ENCODE measurements around the gene USO1.

USO1 gene

GRCh38 chr4:75821966-75822365, 97.6 kb downstream of the USO1 start:
- no peak overlapping the region for H3K4me3 ChIP-seq (ENCODE audit: low read depth, low read length)
- no peak for TF ChIP-seq CTCF (IDR thresholded peaks at IDR 0.05; ENCODE audit: control insufficient read depth, extremely low read depth, insufficient read depth)
- DNase-seq (ENCODE audit: low read depth) = peak; percentile 46

GRCh38 chr4:75822416-75822815, 98.0 kb downstream of the USO1 start:
- no peak overlapping the region for H3K4me3 ChIP-seq (ENCODE audit: low read depth, low read length)
- no peak for TF ChIP-seq CTCF (IDR thresholded peaks at IDR 0.05; ENCODE audit: control insufficient read depth, extremely low read depth, insufficient read depth)
- no peak for DNase-seq (ENCODE audit: low read depth)

GRCh38 chr4:75823812-75824211, 99.4 kb downstream of the USO1 start:
- no peak for DNase-seq (ENCODE audit: low read depth)
- no peak for TF ChIP-seq CTCF (IDR thresholded peaks at IDR 0.05; ENCODE audit: control insufficient read depth, extremely low read depth, insufficient read depth)

DNA sequence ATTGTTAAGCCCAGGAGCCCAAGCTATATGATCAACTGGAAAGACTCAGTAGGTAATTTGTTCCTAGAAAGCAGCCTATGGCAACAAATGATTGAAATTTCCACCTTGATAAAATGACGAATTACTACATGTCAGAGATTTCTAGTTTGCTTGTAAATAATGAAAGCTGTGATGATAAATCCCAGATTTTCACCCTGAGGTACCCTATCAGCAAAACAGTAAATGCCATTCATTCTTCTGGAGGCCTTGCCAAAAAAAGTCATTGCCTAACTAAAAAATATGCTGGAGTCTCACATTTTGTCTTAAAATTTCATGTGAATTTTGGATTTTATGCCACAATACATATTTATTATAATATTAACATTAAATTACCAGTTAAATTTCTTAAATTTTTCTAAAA, 106.5 kb downstream of the USO1 start:
- no peak for DNase-seq (ENCODE audit: low read depth)
- TF ChIP-seq CTCF (IDR thresholded peaks at IDR 0.05; ENCODE audit: control insufficient read depth, extremely low read depth, insufficient read depth) = no peak
- H3K4me3 ChIP-seq (ENCODE audit: low read depth, low read length) = no peak overlapping the region

More at GRCh38 chr4:75823812-75824211, 99.4 kb downstream of the USO1 start:
- H3K4me3 ChIP-seq (ENCODE audit: low read depth, low read length) = no peak overlapping the region

DNA sequence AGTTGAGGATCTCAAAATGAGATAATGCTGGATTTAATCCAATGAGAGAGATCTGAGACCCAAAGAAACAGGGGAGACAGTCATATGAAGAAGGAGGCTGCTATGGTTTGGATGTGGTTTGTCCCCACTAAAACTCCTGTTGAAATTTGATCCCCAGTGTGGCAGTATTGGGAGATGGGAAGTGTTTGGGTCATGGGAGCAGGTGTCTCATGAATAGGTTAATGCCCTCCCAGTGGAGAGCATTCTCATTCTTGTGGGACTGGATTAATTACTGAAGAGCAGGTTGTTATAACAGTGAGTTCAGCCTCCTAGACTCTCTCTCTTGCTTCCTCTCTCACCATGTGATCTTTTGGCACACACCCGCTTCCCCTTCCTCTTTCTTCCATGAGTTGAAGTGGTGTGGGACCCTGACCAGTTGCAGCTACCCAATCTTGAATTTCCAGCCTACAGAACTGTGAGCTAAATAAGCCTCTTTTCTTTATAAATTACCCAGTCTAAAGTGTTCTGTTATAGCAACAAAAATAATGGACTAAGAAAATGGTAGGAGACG, 107.6 kb downstream of the USO1 start:
- H3K4me3 ChIP-seq (ENCODE audit: low read depth, low read length) = no peak overlapping the region
- DNase-seq (ENCODE audit: low read depth) = no peak
- TF ChIP-seq CTCF (IDR thresholded peaks at IDR 0.05; ENCODE audit: control insufficient read depth, extremely low read depth, insufficient read depth) = no peak

- TF ChIP-seq CTCF (IDR thresholded peaks at IDR 0.05; ENCODE audit: control insufficient read depth, extremely low read depth, insufficient read depth) = no peak
- no peak for DNase-seq (ENCODE audit: low read depth)
- H3K4me3 ChIP-seq (ENCODE audit: low read depth, low read length) = no peak overlapping the region
These were observed 109.9 kb downstream of the USO1 start for GRCh38 chr4:75834095-75834771.

GRCh38 chr4:75834772-75835154, 110.4 kb downstream of the USO1 start:
- no peak for DNase-seq (ENCODE audit: low read depth)
- no peak overlapping the region for H3K4me3 ChIP-seq (ENCODE audit: low read depth, low read length)
- no peak for TF ChIP-seq CTCF (IDR thresholded peaks at IDR 0.05; ENCODE audit: control insufficient read depth, extremely low read depth, insufficient read depth)

All from LNCaP clone FGC (cell line).